ENCODE results near the gene B4GALT5.
"Not testable (repeated sequence)": the region's sequence is repeated elsewhere in the genome, so short reads cannot be mapped to it uniquely, and the experiment has no call there.

The B4GALT5 gene

DNA sequence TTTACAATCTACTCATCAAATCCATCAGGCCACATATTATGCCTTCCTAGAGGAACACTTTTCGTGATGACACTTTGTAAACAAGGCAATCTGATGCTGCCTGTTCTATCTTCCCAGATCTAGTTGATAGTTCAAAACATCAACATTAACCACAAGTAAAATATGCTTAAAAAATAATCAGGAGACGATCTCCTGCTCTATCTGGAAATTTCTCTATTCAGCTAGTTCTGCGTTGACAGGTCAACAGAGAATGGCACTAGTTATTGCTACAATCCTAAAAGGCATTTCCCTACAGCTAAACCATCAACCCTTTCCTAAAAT is 2.1 kb downstream of the B4GALT5 start:
- H3K4me3 ChIP-seq (ENCODE audit: low read depth, low read length) = peak overlapping the region; percentile 92
- TF ChIP-seq, protein P1, sequence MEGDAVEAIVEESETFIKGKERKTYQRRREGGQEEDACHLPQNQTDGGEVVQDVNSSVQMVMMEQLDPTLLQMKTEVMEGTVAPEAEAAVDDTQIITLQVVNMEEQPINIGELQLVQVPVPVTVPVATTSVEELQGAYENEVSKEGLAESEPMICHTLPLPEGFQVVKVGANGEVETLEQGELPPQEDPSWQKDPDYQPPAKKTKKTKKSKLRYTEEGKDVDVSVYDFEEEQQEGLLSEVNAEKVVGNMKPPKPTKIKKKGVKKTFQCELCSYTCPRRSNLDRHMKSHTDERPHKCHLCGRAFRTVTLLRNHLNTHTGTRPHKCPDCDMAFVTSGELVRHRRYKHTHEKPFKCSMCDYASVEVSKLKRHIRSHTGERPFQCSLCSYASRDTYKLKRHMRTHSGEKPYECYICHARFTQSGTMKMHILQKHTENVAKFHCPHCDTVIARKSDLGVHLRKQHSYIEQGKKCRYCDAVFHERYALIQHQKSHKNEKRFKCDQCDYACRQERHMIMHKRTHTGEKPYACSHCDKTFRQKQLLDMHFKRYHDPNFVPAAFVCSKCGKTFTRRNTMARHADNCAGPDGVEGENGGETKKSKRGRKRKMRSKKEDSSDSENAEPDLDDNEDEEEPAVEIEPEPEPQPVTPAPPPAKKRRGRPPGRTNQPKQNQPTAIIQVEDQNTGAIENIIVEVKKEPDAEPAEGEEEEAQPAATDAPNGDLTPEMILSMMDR (IDR thresholded peaks at IDR 0.05; ENCODE audit: low read depth, low read length) = no peak
- DNase-seq (ENCODE audit: low read depth, low spot score) = no peak
- in situ Hi-C loops (cut with HindIII; ENCODE audit: low sequenced_read_pairs) = no loop called here

DNA sequence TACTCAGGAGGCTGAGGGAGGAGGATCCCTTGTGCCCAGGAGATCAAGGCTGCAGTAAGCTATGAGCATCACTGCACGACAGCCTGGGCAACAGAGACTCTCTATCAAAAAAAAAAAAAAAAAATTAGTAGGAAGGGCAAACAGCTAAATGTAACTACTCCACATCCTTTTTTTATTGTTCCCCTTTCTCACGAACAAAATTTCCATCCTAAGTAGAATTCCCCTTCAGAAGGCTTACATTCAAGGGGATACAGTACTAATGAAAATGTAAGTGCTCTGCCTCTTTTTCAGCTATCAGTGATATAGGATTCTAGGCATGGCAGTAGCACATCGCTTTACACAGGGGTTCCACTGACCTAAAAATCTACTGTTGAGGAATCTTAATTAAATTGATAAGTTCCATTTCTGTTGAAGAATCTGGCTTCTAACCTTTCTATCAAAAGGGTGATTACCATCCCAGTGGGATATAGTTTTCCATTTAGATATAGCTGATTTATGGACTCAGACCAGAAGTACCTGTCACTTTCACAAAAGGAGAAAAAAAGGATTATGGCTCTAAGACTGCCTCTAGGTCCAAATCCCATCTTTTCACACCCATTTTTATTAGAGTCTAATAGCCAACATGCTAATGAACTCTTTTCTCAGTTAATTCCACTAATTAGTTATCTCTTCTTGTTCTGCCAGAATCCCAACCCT is 2.6 kb downstream of the B4GALT5 start:
- in situ Hi-C loops (cut with HindIII; ENCODE audit: low sequenced_read_pairs) = no loop called here
- DNase-seq (ENCODE audit: low read depth, low spot score) = no peak
- H3K4me3 ChIP-seq (ENCODE audit: low read depth, low read length) = no peak overlapping the region
- TF ChIP-seq, protein P1 (IDR thresholded peaks at IDR 0.05; ENCODE audit: low read depth, low read length) = no peak

DNA sequence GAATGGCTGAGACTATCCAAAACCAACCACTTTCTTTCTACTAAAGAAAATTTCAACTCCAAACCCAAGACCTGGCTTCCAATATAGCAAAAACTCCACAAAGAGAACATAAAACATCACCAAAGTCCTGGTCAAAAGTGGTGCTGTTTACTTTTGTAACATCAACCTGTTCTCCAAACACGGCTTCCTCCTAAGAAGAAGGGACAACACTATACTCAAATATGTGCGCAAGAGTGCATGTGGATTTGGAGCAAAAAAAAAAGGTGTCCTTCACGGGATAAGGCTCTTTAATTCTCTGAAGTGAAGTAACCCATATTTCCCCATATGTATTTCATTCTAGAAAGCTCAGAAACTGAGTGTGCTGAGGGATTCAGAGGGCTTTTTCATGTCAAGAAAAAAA is 6.6 kb downstream of the B4GALT5 start:
- TF ChIP-seq, protein P1 (IDR thresholded peaks at IDR 0.05; ENCODE audit: low read depth, low read length) = no peak
- no peak for DNase-seq (ENCODE audit: low read depth, low spot score)
- no peak overlapping the region for H3K4me3 ChIP-seq (ENCODE audit: low read depth, low read length)
- in situ Hi-C loops (cut with HindIII; ENCODE audit: low sequenced_read_pairs) = no loop called here

DNA sequence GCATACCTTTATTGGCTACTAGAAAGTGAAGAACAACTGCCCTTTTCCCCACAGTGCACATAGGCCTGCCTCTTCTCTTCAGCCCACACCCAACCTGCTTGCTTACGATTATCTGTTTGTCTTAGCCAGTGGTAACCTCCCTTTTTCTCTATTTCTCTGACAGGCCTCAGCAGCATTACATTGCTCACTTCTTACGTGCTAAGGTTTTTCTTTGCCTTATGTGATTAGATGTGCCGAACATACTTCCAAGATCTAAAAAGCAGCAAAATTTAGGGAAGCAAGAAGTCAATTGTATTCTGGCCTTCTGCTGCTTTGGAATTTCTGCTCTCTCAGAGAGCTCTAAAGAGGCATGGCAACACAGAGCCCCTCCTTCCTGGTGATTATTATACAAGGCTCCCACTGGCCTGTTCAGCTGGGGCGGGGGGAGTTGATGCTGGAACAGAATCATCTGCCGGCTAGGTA is 7.0 kb downstream of the B4GALT5 start:
- no peak for DNase-seq (ENCODE audit: low read depth, low spot score)
- no peak overlapping the region for H3K4me3 ChIP-seq (ENCODE audit: low read depth, low read length)
- TF ChIP-seq, protein P1 (IDR thresholded peaks at IDR 0.05; ENCODE audit: low read depth, low read length) = no peak
- in situ Hi-C loops (cut with HindIII; ENCODE audit: low sequenced_read_pairs) = no loop called here

DNA sequence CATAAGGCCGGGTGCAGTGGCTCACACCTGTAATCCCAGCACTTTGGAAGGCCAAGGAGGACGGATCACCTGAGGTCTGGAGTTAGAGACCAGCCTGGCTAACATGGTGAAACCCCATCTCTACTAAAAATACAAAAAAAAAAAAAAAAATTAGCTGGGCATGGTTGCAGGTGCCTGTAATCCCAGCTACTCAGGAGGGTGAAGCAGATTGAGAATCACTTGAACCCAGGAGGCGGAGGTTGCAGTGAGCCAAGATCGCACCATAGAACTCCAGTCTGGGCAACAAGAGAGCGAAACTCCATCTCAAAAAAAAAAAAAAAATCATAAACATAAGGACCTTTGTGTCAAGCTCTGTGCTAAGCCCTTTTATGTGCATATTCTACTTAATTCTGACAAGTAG is 7.8 kb downstream of the B4GALT5 start:
- DNase-seq (ENCODE audit: low read depth, low spot score); in situ Hi-C loops (cut with HindIII; ENCODE audit: low sequenced_read_pairs); H3K4me3 ChIP-seq (ENCODE audit: low read depth, low read length): not testable (repeated sequence)

DNA sequence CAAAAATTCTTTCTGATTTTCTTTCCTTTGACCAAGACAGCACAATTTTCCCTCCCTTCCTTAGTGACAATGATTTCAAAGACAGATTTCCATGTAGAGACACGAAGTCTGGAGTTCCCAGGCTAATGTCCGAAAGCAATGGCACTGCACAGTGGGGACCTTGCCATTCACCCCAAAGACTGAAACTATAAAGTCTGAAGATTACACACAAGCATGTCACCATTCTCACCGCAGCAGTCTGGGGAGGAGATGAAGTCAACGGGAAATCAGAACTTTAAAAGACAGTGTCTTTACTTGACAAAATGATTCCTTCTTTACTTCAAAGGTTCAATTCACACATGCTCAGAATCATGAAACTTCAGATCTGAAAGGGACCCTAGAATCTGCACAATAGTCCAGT is 8.3 kb downstream of the B4GALT5 start:
- in situ Hi-C loops (cut with HindIII; ENCODE audit: low sequenced_read_pairs) = no loop called here
- no peak for DNase-seq (ENCODE audit: low read depth, low spot score)
- TF ChIP-seq, protein P1 (IDR thresholded peaks at IDR 0.05; ENCODE audit: low read depth, low read length) = no peak
- H3K4me3 ChIP-seq (ENCODE audit: low read depth, low read length) = no peak overlapping the region

DNA sequence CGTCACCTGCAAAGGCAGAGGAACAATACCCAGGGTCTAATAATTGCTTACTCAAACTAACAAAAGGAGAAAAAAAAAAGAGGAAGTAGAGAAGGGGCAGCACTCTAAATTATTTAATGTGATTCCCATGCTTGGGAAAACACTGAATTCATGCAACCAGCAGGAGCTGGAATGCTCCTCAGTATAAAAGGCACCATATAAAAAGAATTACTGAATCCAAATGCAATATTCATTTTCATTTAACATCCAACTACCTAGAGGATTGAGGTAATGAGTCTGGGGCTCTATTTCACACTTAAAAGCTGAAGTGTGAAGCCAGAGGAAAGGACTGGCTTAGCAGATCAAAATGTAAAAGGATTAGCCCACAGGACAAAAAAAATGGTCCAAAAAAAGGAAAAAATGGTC is 8.7 kb downstream of the B4GALT5 start:
- in situ Hi-C loops (cut with HindIII; ENCODE audit: low sequenced_read_pairs) = no loop called here
- DNase-seq (ENCODE audit: low read depth, low spot score) = no peak
- TF ChIP-seq, protein P1 (IDR thresholded peaks at IDR 0.05; ENCODE audit: low read depth, low read length) = no peak

More for the DNA sequence above, 8.7 kb downstream of the B4GALT5 start:
- no peak overlapping the region for H3K4me3 ChIP-seq (ENCODE audit: low read depth, low read length)
